GM18526 (cell line): ENCODE results near the gene DVL1.

ENCODE experiments used
- POLR2A ChIP-seq: IDR thresholded peaks from 3 replicates; pipeline ENCODE4 v1.6.1; 2011; ENCODE audit not compliant: insufficient read length; ENCODE audit errors: extremely low read depth

DVL1 gene

DNA sequence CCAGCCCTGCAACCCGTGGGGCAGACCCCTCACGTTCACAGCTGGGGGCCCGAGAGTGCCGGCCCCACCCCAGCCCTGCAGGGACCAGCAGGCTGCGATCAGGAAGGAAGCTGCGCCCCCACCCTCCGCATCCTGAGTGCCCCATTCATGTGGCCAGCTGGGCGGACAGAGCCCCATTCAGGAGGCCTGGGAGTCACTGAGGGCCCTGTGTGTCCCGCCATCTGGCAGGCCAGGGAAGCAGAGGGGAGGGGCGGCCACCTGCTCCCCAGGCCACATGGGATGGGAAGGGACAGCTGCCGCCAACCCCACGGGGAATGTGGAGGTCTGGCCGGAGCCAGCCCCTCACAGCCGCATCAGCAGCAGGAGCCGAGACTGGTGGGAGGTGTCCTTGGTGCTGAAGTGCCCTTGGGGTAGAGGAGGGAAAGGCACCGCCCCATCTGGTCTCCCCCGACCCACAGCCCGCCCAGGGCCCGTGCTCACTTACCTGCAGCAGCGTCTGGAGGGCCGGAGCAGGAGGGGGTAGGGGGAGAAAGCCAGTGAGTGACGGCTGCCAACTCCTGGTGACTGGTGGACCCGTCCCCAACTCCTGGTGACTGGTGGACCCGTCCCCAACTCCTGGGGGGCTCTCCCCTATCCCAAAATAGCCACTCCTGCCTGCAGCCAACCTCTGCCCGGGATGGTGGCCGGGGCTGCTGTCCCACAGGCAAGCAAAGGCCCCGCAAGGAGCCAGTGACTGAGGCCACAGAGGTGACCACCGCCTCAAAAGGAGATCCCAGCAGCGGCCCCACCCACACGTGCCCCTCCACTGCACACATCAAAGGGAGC lies 50.1 kb downstream of the DVL1 start:
- TF ChIP-seq POLR2A, result no peak

DNA sequence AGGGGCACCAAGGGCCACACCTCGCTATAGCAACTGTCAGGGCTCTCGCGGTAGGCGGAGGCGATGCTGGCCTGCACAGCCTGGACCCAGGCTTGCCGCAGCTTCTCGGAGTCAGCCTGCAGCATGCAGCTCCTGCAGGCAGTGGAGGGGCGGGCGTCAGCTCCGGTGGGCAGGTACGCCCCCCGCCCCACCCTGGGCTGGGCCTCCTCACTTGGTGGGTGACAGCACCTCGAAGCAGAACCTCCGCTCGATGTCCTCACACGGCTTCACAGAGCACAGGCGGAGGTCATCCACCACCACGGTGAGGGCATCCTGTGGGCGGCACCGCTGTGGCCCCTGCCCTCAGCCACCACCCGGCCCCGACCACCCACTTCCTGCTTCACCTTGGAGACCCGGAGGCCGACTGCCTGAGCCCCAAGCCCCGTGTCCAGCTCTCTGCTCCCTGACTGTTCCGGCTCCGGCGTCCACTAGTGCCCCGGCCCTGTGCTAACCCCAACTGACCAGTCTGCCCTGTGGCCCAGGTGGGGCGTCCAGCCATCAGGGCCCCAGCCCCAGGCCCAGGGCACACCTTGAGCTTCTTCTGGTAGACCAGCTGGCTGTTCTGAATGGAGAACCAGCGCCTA lies 51.3 kb downstream of the DVL1 start:
- TF ChIP-seq POLR2A, result no peak

DNA sequence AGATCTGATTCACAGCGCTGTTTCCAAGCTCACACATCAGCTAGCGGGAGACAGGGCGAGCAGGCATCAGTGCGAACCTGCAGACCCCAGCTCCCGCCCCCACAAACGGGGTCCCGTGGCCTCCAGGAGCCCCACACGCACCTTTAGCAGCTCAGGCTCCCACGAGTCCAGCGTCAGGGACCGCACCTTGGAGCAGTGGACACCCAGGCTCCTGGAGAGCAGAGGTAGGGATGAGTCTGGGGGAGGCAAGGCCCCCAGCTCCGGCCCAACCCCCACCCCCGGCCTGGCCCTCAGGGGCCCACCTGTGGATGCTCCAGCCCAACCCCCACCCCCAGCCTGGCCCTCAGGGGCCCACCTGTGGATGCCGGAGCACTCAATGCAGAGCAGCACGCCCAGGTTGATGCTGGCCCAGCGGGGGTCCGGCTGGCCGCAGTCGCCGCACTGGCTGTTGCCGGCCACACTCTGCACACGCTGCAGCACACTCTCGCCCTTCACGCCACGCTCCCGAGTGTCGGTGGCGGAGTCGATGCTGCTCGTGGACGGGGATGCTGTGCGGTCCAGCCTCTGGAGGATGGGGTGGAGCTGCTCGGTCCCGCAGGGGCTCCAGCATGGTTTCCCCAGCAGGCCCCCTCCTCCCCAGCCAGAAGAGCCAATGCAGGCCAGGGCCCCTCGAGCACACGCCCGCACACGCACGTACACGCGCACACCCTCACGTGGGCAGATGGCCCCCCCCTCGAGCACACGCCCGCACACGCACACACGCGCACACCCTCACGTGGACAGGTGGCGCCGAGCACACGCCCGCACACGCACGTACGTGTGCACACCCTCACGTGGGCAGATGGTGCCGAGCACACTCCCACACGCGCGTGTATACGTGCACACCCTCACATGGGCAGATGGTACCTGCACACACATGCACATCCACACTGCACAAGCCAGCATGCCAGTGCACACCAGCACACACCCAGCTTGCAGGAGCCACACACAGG lies 52.9 kb downstream of the DVL1 start:
- no peak for TF ChIP-seq POLR2A

DNA sequence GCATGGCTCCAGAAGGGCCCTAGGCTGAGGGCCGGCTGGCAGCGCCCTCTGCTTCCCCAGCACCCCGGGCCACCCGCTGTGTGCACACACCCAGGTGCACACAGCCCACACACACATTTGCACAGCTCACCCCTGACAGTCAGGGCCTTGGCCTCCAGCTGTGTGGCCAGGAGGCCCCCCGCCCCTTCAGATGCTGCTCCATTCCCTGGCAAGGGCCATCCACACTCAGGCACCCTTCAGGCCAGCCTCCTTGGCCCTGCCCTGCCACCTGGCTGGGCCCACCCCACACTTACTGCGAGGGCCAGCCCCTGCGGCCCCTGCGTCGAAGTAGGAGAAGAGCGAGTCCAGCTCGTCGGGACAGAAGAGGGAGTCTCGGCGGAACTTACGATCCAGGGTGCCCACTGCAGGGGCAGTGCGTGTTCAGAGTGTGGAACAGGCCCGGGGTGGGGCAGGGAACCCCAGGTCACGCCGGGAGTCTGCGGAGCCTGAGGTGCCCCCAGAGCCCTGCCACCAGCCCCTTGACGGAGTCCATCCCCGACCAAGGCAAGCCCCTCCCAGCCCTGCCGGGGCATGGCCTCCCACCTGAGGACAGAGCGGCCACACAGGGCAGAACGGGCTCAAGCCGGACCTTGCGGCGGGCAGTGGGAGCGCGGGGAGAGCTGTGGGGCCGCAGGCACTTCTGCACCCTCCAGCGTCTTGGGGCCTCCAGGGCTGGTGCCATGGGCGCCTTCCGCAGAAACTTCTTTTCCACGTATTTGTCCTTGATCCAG lies 53.9 kb downstream of the DVL1 start:
- TF ChIP-seq POLR2A, result no peak

DNA sequence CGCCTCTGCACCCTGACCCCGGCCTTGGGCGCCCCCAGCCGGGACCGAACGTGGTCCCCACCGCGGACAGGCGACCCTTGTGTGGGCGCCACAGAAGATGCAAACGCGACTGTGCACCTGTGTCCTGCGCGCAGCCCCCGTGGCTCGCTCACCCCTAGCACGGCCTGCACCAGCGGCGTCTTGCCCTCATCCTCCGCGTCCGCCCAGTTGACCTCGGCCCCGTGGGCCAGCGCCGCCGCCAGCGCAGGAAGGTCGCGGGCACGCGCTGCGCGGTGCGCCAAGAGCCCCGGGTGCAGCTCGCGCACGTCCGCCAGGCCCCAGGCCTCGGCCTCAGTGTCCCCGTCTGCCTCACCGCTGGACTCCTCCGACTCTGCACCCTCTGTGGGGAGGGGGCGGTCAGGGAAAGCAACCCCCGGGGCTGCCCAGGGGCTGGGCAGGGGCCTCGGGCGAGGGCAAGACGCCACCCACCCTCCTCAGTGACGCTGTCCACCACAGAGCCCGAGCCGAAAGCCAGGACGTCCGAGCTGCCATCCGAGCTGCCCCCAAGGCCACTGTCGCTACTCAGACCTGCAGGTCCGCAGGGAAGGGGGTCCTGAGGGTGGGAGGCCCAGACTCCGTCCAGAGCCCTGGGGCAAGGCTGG lies 54.8 kb downstream of the DVL1 start:
- TF ChIP-seq POLR2A, result no peak

DNA sequence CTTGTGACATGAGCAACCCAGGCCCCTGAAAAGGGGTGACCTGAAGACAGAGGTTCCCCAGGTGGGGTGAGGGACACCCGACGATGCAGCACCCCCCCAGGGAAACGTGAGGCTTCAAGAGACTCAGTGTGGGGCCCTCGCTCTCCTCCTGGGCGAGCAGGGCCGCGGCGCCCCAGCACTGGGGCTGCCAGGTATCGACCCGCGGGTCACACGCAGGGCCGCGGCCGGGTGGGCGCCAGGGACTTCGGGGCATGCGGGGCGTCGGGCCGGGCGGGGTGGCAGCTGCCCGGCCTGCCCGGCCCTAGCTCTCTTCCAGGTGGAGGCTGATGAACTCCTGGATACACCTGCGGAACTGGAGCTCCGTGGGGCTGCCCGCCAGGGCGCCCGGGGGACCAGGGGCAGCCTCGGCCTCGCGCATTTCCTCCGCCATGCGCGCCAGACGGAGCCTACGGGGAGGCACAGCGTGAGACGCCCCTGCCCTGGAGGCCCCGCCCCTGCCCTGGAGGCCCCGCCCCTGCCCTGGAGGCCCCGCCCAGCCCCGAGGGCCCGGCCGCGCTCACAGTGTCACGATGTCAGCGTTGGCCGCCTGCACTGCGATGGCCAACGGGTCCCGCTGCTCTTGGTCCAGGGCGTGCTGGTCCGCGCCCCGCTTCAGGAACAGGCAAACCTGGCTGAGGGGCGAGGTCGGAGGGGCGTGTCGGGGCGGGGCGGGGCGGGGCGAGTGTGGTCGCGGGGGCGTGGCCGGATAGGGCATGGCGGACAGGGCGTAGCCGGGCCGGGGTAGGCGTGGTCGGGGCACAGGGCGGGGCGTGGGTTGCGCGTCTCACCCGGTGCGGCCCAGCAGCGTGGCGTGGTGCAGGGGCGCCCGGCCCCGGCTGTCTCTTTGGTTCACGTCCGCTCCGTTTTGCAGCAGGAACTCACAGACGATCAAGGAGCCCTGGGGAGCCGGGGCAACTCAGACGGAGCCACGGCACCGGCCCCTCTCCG lies 55.7 kb downstream of the DVL1 start:
- no peak for TF ChIP-seq POLR2A

GRCh38 chr1:1292851-1293250 lies 56.4 kb downstream of the DVL1 start:
- TF ChIP-seq POLR2A, result no peak

DNA sequence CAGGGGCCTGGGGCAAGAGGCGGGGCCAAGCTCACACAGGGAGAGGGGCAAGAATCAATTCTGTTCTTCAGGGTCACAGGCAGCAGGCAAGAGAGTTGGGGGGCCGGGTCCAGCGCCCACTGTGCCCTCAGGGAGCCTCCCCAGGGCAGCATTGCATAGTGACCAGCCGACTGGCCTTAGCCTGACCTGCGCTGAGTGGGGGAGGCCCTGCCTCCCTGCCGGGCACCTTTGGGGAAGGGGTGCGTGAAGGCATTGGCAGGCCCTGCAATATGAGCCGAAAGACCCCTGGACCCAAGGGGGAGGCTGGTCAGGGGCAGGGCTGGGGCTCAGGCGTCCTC lies 56.8 kb downstream of the DVL1 start:
- no peak for TF ChIP-seq POLR2A

DNA sequence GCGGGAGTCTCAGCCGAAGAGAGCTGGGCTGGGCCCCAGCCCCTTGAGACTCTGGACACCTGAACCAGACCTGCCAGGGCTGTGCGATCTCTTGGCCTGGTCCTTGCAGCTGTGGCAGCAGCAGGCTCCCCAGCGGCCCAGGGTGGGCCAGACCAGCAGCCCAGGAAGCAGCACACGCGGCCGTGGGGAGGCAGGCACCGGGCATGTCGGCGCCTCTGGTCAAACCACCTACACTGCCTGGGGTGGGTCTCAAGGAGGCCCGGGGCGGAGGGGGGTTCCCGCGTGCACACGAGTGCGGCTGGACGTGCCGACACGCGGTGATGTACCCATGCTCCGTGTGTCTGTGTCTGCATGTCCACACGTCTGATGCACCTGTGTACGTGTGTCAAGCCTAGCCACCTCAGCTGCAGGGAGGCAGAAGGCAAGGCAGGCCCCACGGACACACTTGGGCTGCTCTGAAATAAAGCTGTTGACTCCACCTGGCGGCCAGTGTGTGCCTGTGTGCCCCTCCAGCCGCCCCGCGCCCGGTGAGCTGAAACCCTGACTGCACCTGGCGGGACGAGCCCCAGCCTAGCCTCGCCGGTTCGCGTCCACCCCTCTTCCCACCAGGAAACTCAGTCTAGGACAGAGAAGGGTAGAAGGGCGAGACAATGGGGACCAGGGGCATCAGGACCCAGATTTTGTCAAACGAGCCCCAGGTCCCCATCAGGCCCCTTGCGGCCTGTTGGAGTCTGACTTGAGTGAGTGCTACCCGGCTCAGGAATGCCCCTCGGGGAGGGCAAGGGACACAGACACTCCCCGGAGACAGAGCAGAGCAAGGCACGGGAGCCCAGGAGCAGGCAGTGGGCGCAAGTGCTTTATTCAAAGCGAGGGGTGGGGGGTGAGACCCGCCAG lies 57.4 kb downstream of the DVL1 start:
- TF ChIP-seq POLR2A, result no peak

- no peak for TF ChIP-seq POLR2A
Observed at GRCh38 chr1:1291023-1291528, 58.1 kb downstream of the DVL1 start.

DNA sequence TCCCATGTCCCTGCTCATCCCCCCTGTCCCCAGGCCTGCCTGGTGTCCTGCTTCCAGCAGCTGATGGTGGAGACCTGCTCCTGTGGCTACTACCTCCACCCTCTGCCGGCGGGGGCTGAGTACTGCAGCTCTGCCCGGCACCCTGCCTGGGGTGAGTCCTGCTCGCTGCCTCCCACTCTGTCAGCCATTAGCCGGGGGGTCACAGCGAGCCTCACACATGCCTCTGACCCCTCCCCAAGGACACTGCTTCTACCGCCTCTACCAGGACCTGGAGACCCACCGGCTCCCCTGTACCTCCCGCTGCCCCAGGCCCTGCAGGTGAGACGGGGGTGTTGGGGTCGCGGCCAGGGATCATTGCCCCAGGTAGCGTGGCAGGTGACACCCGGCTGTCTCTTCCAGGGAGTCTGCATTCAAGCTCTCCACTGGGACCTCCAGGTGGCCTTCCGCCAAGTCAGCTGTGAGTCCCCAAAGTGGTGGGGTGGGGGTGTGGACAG lies 58.9 kb downstream of the DVL1 start:
- no peak for TF ChIP-seq POLR2A
